ENCODE results near the gene CATSPER3. TPM values are rescaled to one million over a fixed set of nuclear protein-coding genes. Genes with fewer than 3 reads are reported as not detected.
A peak's percentile ranks its signal among the peaks of the same experiment; 100 is the strongest.

Gene CATSPER3
- total RNA-seq, 1 experiment from 2014 or later, result 1.7 TPM

GRCh38 chr5:135038813-135039270 is 71.1 kb downstream of the CATSPER3 start (continued):
- TF ChIP-seq EZH2 (IDR thresholded peaks at IDR 0.05) (no peak), ELF1 (IDR thresholded peaks at IDR 0.05; ENCODE audit: borderline replicate concordance, low read depth) (no peak), CTCF (IDR thresholded peaks at IDR 0.05 in 2 of 3, conservative IDR thresholded peaks at IDR 0.05 in 1 of 3; ENCODE audit: borderline replicate concordance in 1 of 3, insufficient read depth in 1 of 3, low read depth in 2 of 3, low read length in 2 of 3) (no peak), ZNF274 (IDR thresholded peaks at IDR 0.05; ENCODE audit: low read depth, low read length) (no peak), JUND (IDR thresholded peaks at IDR 0.05) (no peak), EZH2phosphoT487 (IDR thresholded peaks at IDR 0.05; ENCODE audit: borderline replicate concordance) (no peak), POLR2A (IDR thresholded peaks at IDR 0.05; ENCODE audit: borderline replicate concordance, extremely low read depth, insufficient read depth, insufficient read length) (no peak)

GRCh38 chr5:135039271-135040033 is 71.7 kb downstream of the CATSPER3 start:
- Histone ChIP-seq H3K79me2 (ENCODE audit: insufficient read depth, low read length) (no peaks in the 10 kb centered on the region), H3K27ac (ENCODE audit: low read depth, low read length) (no peak overlapping the region; the same call in 1 of the 2 replicates), H3K9ac (ENCODE audit: low read length) (peak overlapping the region; percentile 14; the same call in 1 of the 2 replicates), H3K27me3 (ENCODE audit: insufficient read depth, low read length) (0 out of 2 replicates have a peak, but pooled peaks cover 2% of the 10 kb centered on the region), H3K9me3 (ENCODE audit: control insufficient read depth in 1 of 2, insufficient read depth in 1 of 2, low read depth in 1 of 2, low read length in 2 of 2) (no peaks in the 10 kb centered on the region), H3K9me2 (ENCODE audit: insufficient read depth) (no peaks in the 10 kb centered on the region), H3K36me3 (ENCODE audit: control insufficient read depth in 1 of 2, insufficient read depth in 2 of 2, low read length in 2 of 2) (no peaks in the 10 kb centered on the region), H3K4me2 (ENCODE audit: low read length) (peak overlapping the region; percentile 58), H3K4me1 (ENCODE audit: control insufficient read depth in 1 of 2, insufficient read depth in 2 of 2, low read length in 2 of 2) (peaks cover 11 to 35% of the 10 kb centered on the region in 2 experiments), H2AFZ (ENCODE audit: low read depth, low read length, poor library complexity, severe bottlenecking) (no peak overlapping the region), H4K20me1 (ENCODE audit: insufficient read depth) (no peaks in the 10 kb centered on the region), H3K4me3 (replicated peaks in 1 of 2; ENCODE audit: low read depth in 1 of 2, low read length in 2 of 2) (peak overlapping the region; percentile 23 to 39)
- TF ChIP-seq REST (IDR thresholded peaks at IDR 0.05; ENCODE audit: low read depth) (no peak), SP1 (IDR thresholded peaks at IDR 0.05; ENCODE audit: low read depth) (no peak), CTCF (IDR thresholded peaks at IDR 0.05 in 2 of 3, conservative IDR thresholded peaks at IDR 0.05 in 1 of 3; ENCODE audit: borderline replicate concordance in 1 of 3, insufficient read depth in 1 of 3, low read depth in 2 of 3, low read length in 2 of 3) (no peak), RAD21 (IDR thresholded peaks at IDR 0.05; ENCODE audit: low read depth) (no peak), FOSL1 (IDR thresholded peaks at IDR 0.05; ENCODE audit: low read depth) (no peak), ZNF274 (IDR thresholded peaks at IDR 0.05; ENCODE audit: low read depth, low read length) (no peak), EGR1 (IDR thresholded peaks at IDR 0.05; ENCODE audit: low read depth) (no peak), POLR2A (IDR thresholded peaks at IDR 0.05; ENCODE audit: borderline replicate concordance, extremely low read depth, insufficient read depth, insufficient read length) (no peak), EZH2phosphoT487 (IDR thresholded peaks at IDR 0.05; ENCODE audit: borderline replicate concordance) (no peak), CBX3 (IDR thresholded peaks at IDR 0.05; ENCODE audit: low read depth) (no peak), ZFX (IDR thresholded peaks at IDR 0.05) (no peak)
- CTCF ChIA-PET, result no interaction called here
- no peak for ATAC-seq
- intact Hi-C loops (cut with micrococcal nuclease), result no loop called here
- POLR2A ChIA-PET, result no interaction called here
- RAD21 ChIA-PET (ENCODE audit: low non-redundant PET in 1 of 2, low total read pairs in 2 of 2, uncharacterized antibody in 2 of 2, unreplicated experiment in 2 of 2), result no interaction called here
- no peak for DNase-seq (ENCODE audit: low read depth, low spot score)
- BruUV-seq (replicated peaks), result no TSS peak

Data from HCT116 (cell line).